MCF 10A (cell line): ENCODE measurements around the gene TAS2R43. TPM values are rescaled to one million over a fixed set of nuclear protein-coding genes. Genes with fewer than 3 reads are reported as not detected.

ENCODE experiments used
- BruUV-seq: library from RNA; stranded (reverse); fragments of 400-500 nt; replicated peaks from 2 replicates; lab custom pipeline; 2021; lab: Mats Ljungman, UMichigan
- CTCF ChIA-PET: fragments of 300-600 bp; sonication (Branson Sonifier 250); formaldehyde crosslinking; extraction: SDS; loops from one replicate; lab custom pipeline; 2021; ENCODE audit warnings: antibody characterized with exemption, inconsistent platforms; lab: Yijun Ruan, JAX
- POLR2A ChIA-PET: fragments of 300-600, 350-650 bp; sonication (Branson Sonifier 250); formaldehyde crosslinking; extraction: SDS; loops from one replicate; lab custom pipeline; 2020; ENCODE audit warnings: antibody characterized with exemption, inconsistent platforms; lab: Yijun Ruan, JAX
- DNase-seq: peaks from one replicate; pipeline ENCODE4 v3.0.0-alpha.2; 2018; ENCODE audit not compliant: unreplicated experiment
- H3K27ac Mint-ChIP-seq: one replicate; pipeline ENCODE4 v1.8.0; 2022; ENCODE audit warnings: mild to moderate bottlenecking, low read depth, mixed read lengths; ENCODE audit not compliant: unreplicated experiment
- H3K27me3 Mint-ChIP-seq: one replicate; pipeline ENCODE4 v1.8.0; 2022; ENCODE audit warnings: mixed read lengths; ENCODE audit not compliant: insufficient read depth, unreplicated experiment
- H3K36me3 Mint-ChIP-seq: one replicate; pipeline ENCODE4 v1.8.0; 2022; ENCODE audit warnings: mild to moderate bottlenecking, moderate library complexity, mixed read lengths; ENCODE audit not compliant: insufficient read depth, unreplicated experiment
- H3K4me1 Mint-ChIP-seq: one replicate; pipeline ENCODE4 v1.8.0; 2022; ENCODE audit warnings: mixed read lengths; ENCODE audit not compliant: insufficient read depth, unreplicated experiment
- H3K4me3 Mint-ChIP-seq: one replicate; pipeline ENCODE4 v1.8.0; 2022; ENCODE audit warnings: mild to moderate bottlenecking, moderate library complexity, mixed read lengths; ENCODE audit not compliant: unreplicated experiment
- H3K9me3 Mint-ChIP-seq: one replicate; pipeline ENCODE4 v1.8.0; 2022; ENCODE audit warnings: mixed read lengths; ENCODE audit not compliant: unreplicated experiment
- intact Hi-C: fragments of 100-400 bp; cut with micrococcal nuclease; formaldehyde crosslinking; loops from 2 replicates; pipeline ENCODE4 v1.14.1; 2022
- total RNA-seq: library from RNA; stranded (reverse); gene quantifications from 2 replicates; pipeline ENCODE4 v1.2.3, GENCODE V29; 2022
- TF ChIP-seq, protein P1 (sequence below): fragments of 200-600 bp; IDR thresholded peaks from one replicate; pipeline ENCODE4 v1.8.0; 2022; ENCODE audit warnings: antibody characterized with exemption, mild to moderate bottlenecking; ENCODE audit not compliant: unreplicated experiment

TAS2R43 gene
- total RNA-seq, 1 experiment from 2014 or later = not detected

DNA sequence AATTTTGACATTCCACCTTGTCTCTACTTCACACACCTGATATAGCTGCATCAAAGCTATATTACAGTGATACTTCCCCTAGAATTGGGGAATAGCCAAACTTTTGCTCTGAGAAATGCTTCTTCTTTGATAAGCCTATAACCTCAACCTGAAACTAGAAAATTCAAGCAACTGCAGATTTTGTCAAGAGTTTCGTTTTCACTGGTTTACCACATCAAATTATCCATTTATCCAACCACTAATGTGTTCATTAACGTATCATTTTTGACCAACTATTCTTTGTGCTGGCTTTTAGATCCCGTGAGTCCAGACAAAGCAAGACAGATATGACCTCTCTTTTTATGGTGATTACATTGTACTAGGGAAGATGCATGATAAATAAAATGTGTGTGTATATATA is 16.5 kb downstream of the TAS2R43 start:
- no TSS peak for BruUV-seq
- H3K9me3 Mint-ChIP-seq = no peaks in the 10 kb centered on the region
- H3K36me3 Mint-ChIP-seq = no peaks in the 10 kb centered on the region
- CTCF ChIA-PET = interaction anchor here (0.6 kb wide), 1 partner anchor 94 kb away, joined by 3 read pairs; no protein-coding TSS in a partner anchor
- no peak for DNase-seq
- H3K4me3 Mint-ChIP-seq = no peak overlapping the region
- intact Hi-C loops = no loop called here
- TF ChIP-seq, protein P1, sequence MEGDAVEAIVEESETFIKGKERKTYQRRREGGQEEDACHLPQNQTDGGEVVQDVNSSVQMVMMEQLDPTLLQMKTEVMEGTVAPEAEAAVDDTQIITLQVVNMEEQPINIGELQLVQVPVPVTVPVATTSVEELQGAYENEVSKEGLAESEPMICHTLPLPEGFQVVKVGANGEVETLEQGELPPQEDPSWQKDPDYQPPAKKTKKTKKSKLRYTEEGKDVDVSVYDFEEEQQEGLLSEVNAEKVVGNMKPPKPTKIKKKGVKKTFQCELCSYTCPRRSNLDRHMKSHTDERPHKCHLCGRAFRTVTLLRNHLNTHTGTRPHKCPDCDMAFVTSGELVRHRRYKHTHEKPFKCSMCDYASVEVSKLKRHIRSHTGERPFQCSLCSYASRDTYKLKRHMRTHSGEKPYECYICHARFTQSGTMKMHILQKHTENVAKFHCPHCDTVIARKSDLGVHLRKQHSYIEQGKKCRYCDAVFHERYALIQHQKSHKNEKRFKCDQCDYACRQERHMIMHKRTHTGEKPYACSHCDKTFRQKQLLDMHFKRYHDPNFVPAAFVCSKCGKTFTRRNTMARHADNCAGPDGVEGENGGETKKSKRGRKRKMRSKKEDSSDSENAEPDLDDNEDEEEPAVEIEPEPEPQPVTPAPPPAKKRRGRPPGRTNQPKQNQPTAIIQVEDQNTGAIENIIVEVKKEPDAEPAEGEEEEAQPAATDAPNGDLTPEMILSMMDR = no peak
- no peak overlapping the region for H3K27ac Mint-ChIP-seq
- no peaks in the 10 kb centered on the region for H3K27me3 Mint-ChIP-seq
- no peaks in the 10 kb centered on the region for H3K4me1 Mint-ChIP-seq
- POLR2A ChIA-PET = no interaction called here

DNA sequence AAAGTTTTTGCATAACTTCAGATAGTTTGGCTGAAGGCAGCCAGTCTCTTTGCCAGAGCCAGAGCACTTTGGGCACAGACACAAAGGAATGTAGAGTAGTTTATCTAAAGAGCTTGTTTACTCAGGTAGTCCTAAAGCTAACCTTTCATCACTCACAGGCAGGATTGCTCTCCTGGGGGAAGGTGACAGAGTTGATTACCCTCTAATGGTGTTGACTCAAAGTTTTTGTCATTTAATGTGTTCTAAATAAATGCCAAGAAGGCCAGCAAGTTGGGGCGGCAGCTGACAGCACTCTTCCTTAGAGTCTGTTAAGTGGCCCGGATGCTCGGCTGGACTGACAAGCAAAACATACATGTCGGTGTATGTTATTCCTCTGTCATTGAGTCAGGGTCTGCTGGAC is 20.7 kb downstream of the TAS2R43 start:
- no peaks in the 10 kb centered on the region for H3K4me1 Mint-ChIP-seq
- H3K27ac Mint-ChIP-seq = no peak overlapping the region
- intact Hi-C loops = no loop called here
- no TSS peak for BruUV-seq
- DNase-seq = no peak
- no peaks in the 10 kb centered on the region for H3K9me3 Mint-ChIP-seq
- H3K4me3 Mint-ChIP-seq = no peak overlapping the region
- no peaks in the 10 kb centered on the region for H3K27me3 Mint-ChIP-seq
- CTCF ChIA-PET = interaction anchor here (0.6 kb wide), 1 partner anchor 210 kb away, joined by 4 read pairs; no protein-coding TSS in a partner anchor
- no peaks in the 10 kb centered on the region for H3K36me3 Mint-ChIP-seq
- POLR2A ChIA-PET = no interaction called here
- TF ChIP-seq, protein P1 = no peak

DNA sequence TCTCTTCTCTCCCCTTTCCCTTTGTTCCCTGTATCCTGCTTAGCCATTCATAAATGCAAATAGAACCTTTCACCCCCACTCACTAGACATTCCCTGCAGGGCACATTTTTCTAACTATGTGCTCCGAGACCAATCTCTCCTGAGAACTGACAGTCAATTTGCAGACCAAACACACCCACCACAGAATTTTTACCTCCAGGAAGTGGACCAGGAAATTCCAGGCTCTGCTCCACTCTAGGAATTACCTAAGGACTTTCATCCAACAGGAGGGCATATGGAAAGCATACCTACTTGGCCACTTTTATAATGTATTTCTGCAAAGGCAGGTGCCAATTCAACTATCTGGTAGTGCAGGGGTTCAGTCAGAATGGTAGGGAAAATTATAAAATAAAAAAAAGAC is 21.1 kb downstream of the TAS2R43 start:
- intact Hi-C loops = loop anchor here (1.0 kb wide), 1 partner anchor 56 kb away; no protein-coding TSS in a partner anchor
- ChIA-PET POLR2A (no interaction called here), CTCF (no interaction called here)
- H3K9me3 Mint-ChIP-seq = no peaks in the 10 kb centered on the region
- H3K27ac Mint-ChIP-seq = no peak overlapping the region
- DNase-seq = no peak
- H3K36me3 Mint-ChIP-seq = no peaks in the 10 kb centered on the region
- BruUV-seq = no TSS peak
- H3K4me1 Mint-ChIP-seq = no peaks in the 10 kb centered on the region
- H3K27me3 Mint-ChIP-seq = no peaks in the 10 kb centered on the region
- TF ChIP-seq, protein P1 = no peak
- H3K4me3 Mint-ChIP-seq = no peak overlapping the region

DNA sequence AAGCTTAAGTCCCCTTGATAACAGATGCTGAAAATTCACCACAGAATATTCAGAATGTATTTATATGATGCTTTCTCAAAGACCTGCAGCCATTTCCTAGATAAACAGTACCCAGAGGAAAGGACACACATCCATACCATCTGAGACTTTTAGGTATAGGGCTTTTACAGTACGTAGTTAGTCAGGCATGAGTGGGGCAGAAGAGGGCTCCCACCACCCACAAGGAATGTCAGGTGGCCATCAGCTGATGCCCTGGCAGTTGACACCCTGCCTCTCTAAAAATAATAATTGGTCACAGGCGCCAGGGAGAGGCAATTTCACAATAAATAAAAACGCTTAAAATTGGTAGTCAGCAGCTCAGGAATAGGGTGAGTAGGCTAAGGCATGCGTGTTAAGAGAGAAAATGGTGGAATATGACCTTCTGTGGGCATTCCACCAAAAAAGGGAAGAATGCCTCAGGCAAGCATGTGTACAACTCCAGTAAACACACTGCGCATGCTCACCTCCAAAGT is 22.2 kb downstream of the TAS2R43 start:
- H3K4me1 Mint-ChIP-seq = no peaks in the 10 kb centered on the region
- DNase-seq = no peak
- no peaks in the 10 kb centered on the region for H3K27me3 Mint-ChIP-seq
- ChIA-PET CTCF (interaction anchor here (0.7 kb wide), 3 partner anchors 33 to 1120 kb away, joined by 3 read pairs; no protein-coding TSS in a partner anchor), POLR2A (interaction anchor here (0.7 kb wide), 1 partner anchor 107 kb away, joined by 3 read pairs; no protein-coding TSS in a partner anchor)
- TF ChIP-seq, protein P1 = no peak
- H3K9me3 Mint-ChIP-seq = no peaks in the 10 kb centered on the region
- H3K36me3 Mint-ChIP-seq = no peaks in the 10 kb centered on the region
- H3K27ac Mint-ChIP-seq = no peak overlapping the region
- H3K4me3 Mint-ChIP-seq = no peak overlapping the region
- no TSS peak for BruUV-seq
- intact Hi-C loops = loop anchor here (1.0 kb wide), 1 partner anchor 55 kb away; no protein-coding TSS in a partner anchor
